ENCODE results near the gene CLEC19A.

GRCh38 chr16:19265380-19265930, 20.1 kb upstream of the CLEC19A start:
- TF ChIP-seq CTCF (IDR thresholded peaks at IDR 0.05; ENCODE audit: low read depth, low read length) (no peak), POLR2A (IDR thresholded peaks at IDR 0.05; ENCODE audit: extremely low read depth, insufficient read length) (no peak)

Data from NB4 (cell line).